ENCODE data around the gene ATP8A2. TPM values are rescaled to one million over a fixed set of nuclear protein-coding genes. Genes with fewer than 3 reads are reported as not detected.

ATP8A2 gene
- total RNA-seq, 6 donors from 2014 or later, result 0.55 to 1.5 (median 0.87) TPM

GRCh38 chr13:25901460-25902376, 529.9 kb downstream of the ATP8A2 start:
- H3K4me3 ChIP-seq, result no peak overlapping the region
- H3K36me3 ChIP-seq, result no peaks in the 10 kb centered on the region
- no peaks in the 10 kb centered on the region for H3K9me3 ChIP-seq
- no peaks in the 10 kb centered on the region for H3K27me3 ChIP-seq
- DNase-seq (no peak), ATAC-seq (ENCODE audit: low FRiP score in 2 of 2) (no peak)
- no peak overlapping the region for H3K27ac ChIP-seq
- peaks cover 0 to 14% (median 6%) of the 10 kb centered on the region in 4 donors for H3K4me1 ChIP-seq
- 37 to 58% methylated on average over 10 of the region's 10 CpGs for WGBS, 2 donors
- TF ChIP-seq POLR2AphosphoS5 (IDR thresholded peaks at IDR 0.05), result no peak
- no peak for TF ChIP-seq EP300 (IDR thresholded peaks at IDR 0.05)
- no peak for TF ChIP-seq POLR2A (IDR thresholded peaks at IDR 0.05)
- TF ChIP-seq CTCF (IDR thresholded peaks at IDR 0.05), result no peak

DNA sequence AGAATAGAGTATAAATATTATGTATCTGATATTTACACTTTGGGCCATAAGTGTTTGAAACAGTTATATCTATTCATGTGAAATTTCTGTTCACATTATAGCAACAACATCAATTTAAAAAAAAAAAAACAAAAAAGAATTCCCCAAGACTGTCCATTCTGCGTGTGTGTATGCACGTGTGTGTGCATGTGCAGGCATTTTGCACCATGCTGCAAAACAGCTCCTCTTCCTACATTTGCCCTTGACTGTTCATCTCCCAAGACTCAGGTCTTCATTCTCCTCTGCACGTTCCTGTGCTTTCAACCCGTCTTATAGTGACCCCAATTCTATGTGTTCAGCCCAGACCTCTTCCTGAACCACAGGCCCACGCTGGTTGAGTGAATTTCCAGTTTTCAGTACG, 530.7 kb downstream of the ATP8A2 start:
- DNase-seq (no peak), ATAC-seq (ENCODE audit: low FRiP score in 2 of 2) (no peak)
- Histone ChIP-seq H3K36me3 (no peaks in the 10 kb centered on the region), H3K27ac (no peak overlapping the region), H3K4me3 (no peak overlapping the region), H3K4me1 (peaks cover 0 to 14% (median 6%) of the 10 kb centered on the region in 4 donors), H3K9me3 (no peaks in the 10 kb centered on the region), H3K27me3 (no peaks in the 10 kb centered on the region)
- 61 to 65% methylated on average over 6 of the region's 6 CpGs for WGBS, 2 donors
- TF ChIP-seq POLR2A (IDR thresholded peaks at IDR 0.05), result no peak
- TF ChIP-seq POLR2AphosphoS5 (IDR thresholded peaks at IDR 0.05), result no peak
- no peak for TF ChIP-seq EP300 (IDR thresholded peaks at IDR 0.05)
- no peak for TF ChIP-seq CTCF (IDR thresholded peaks at IDR 0.05)

- H3K4me1 ChIP-seq, result peaks cover 0 to 14% (median 6%) of the 10 kb centered on the region in 4 donors
- DNase-seq (no peak), ATAC-seq (ENCODE audit: low FRiP score in 2 of 2) (no peak)
- 69 to 79% methylated on average over 11 of the region's 11 CpGs for WGBS, 2 donors
- H3K4me3 ChIP-seq, result no peak overlapping the region
- TF ChIP-seq POLR2A (IDR thresholded peaks at IDR 0.05), result no peak
- no peak for TF ChIP-seq CTCF (IDR thresholded peaks at IDR 0.05)
- no peak for TF ChIP-seq POLR2AphosphoS5 (IDR thresholded peaks at IDR 0.05)
- TF ChIP-seq EP300 (IDR thresholded peaks at IDR 0.05), result no peak
- H3K27ac ChIP-seq, result no peak overlapping the region
- H3K36me3 ChIP-seq, result no peaks in the 10 kb centered on the region
- no peaks in the 10 kb centered on the region for H3K27me3 ChIP-seq
- no peaks in the 10 kb centered on the region for H3K9me3 ChIP-seq
Measured at GRCh38 chr13:25902891-25903341, 531.1 kb downstream of the ATP8A2 start.

GRCh38 chr13:25904830-25905229, 533.1 kb downstream of the ATP8A2 start:
- 94 to 97% methylated on average over 10 of the region's 10 CpGs for WGBS, 2 donors
- no peaks in the 10 kb centered on the region for H3K36me3 ChIP-seq
- H3K9me3 ChIP-seq, result no peaks in the 10 kb centered on the region
- TF ChIP-seq POLR2A (IDR thresholded peaks at IDR 0.05) (no peak), EP300 (IDR thresholded peaks at IDR 0.05) (no peak), CTCF (IDR thresholded peaks at IDR 0.05) (no peak), POLR2AphosphoS5 (IDR thresholded peaks at IDR 0.05) (no peak)
- DNase-seq, result peak in 1 of 2 donors; percentile 63
- H3K4me3 ChIP-seq, result no peak overlapping the region
- no peaks in the 10 kb centered on the region for H3K27me3 ChIP-seq
- peaks cover 0 to 14% (median 6%) of the 10 kb centered on the region in 4 donors for H3K4me1 ChIP-seq
- ATAC-seq (ENCODE audit: low FRiP score in 2 of 2), result no peak
- H3K27ac ChIP-seq, result no peak overlapping the region

Measured in upper lobe of left lung (tissue), 6 donors.